Neural cell (in vitro differentiated cells): ENCODE results near the gene ERBB2. TPM values are rescaled to one million over a fixed set of nuclear protein-coding genes. Genes with fewer than 3 reads are reported as not detected.

Experiments used
- H2AFZ ChIP-seq: fragments of 200-600, 300-800 bp; sonication (generic), shearing (Covaris generic); 2 replicates; pipeline ENCODE4 v1.6.0; 2014; ENCODE audit warnings: low read depth, mild to moderate bottlenecking, antibody characterized with exemption, low read length, moderate library complexity
- H3F3A ChIP-seq: fragments of 200-600 bp; shearing (Covaris generic); 2 replicates; pipeline ENCODE4 v1.6.1; 2016; ENCODE audit warnings: mild to moderate bottlenecking, moderate library complexity, mixed read lengths, antibody characterized with exemption, low read length; ENCODE audit not compliant: insufficient read depth, poor library complexity, severe bottlenecking
- H3K27ac ChIP-seq: fragments of 200-600, 300-800 bp; sonication (generic), shearing (Covaris generic); 2 replicates; pipeline ENCODE4 v1.5.1; 2014; ENCODE audit warnings: mild to moderate bottlenecking, low read length, moderate library complexity
- H3K27me3 ChIP-seq: fragments of 300-800, 200-600 bp; sonication (generic), shearing (Covaris generic); 2 replicates; pipeline ENCODE4 v1.6.0; 2014; ENCODE audit warnings: mild to moderate bottlenecking, low read depth, low read length, moderate library complexity; ENCODE audit not compliant: insufficient read depth
- H3K36me3 ChIP-seq: fragments of 300-800, 200-600 bp; sonication (generic), shearing (Covaris generic); 2 replicates; pipeline ENCODE4 v1.5.1; 2014; ENCODE audit warnings: mild to moderate bottlenecking, antibody characterized with exemption, low read length, moderate library complexity; ENCODE audit not compliant: insufficient read depth
- H3K4me2 ChIP-seq: fragments of 300-800, 200-600 bp; sonication (generic), shearing (Covaris generic); 2 replicates; pipeline ENCODE4 v1.6.0; 2014; ENCODE audit warnings: mild to moderate bottlenecking, low read length
- H3K4me3 ChIP-seq: fragments of 300-800, 200-600 bp; sonication (generic), shearing (Covaris generic); 2 replicates; pipeline ENCODE4 v1.5.1; 2014; ENCODE audit warnings: mild to moderate bottlenecking, low read length, moderate library complexity
- H3K79me2 ChIP-seq: fragments of 200-600 bp; shearing (Covaris generic); replicated peaks from 2 replicates; pipeline ENCODE4 v1.6.0; 2014; ENCODE audit warnings: mild to moderate bottlenecking, low read length, moderate library complexity; ENCODE audit not compliant: insufficient read depth
- H3K9ac ChIP-seq: fragments of 300-800, 200-600 bp; sonication (generic), shearing (Covaris generic); 2 replicates; pipeline ENCODE4 v1.6.1; 2016; ENCODE audit warnings: mild to moderate bottlenecking, low read length, mixed read lengths
- H3K9me2 ChIP-seq: fragments of 200-600 bp; shearing (Covaris generic); 2 replicates; pipeline ENCODE4 v1.6.1; 2016; ENCODE audit warnings: mild to moderate bottlenecking, low read length, mixed read lengths; ENCODE audit not compliant: insufficient read depth
- H3K9me3 ChIP-seq: fragments of 200-600, 300-800 bp; sonication (generic), shearing (Covaris generic); 2 replicates; pipeline ENCODE4 v1.6.1; 2016; ENCODE audit warnings: mild to moderate bottlenecking, mixed run types, low read length, moderate library complexity, mixed read lengths
- H4K20me1 ChIP-seq: fragments of 200-600 bp; shearing (Covaris generic); 2 replicates; pipeline ENCODE4 v1.6.1; 2016; ENCODE audit warnings: mild to moderate bottlenecking, mixed run types; ENCODE audit not compliant: insufficient read depth
- CTCF ChIP-seq: fragments of 450-650 bp; IDR thresholded peaks from 2 replicates; pipeline ENCODE4 v1.5.1; 2014; ENCODE audit warnings: antibody characterized with exemption, mild to moderate bottlenecking, moderate library complexity; ENCODE audit not compliant: poor library complexity, severe bottlenecking
- EP300 ChIP-seq: fragments of 450-650 bp; conservative IDR thresholded peaks from 2 replicates; pipeline ENCODE4 v1.6.1; 2014; ENCODE audit warnings: antibody characterized with exemption, mild to moderate bottlenecking, moderate library complexity; ENCODE audit not compliant: poor library complexity, severe bottlenecking
- EZH2 ChIP-seq: fragments of 200-600, 300-800 bp; shearing (Covaris generic), sonication (generic); IDR thresholded peaks from 2 replicates; pipeline ENCODE4 v1.6.1; 2014; ENCODE audit warnings: antibody characterized with exemption, low read length, borderline replicate concordance, mild to moderate bottlenecking; ENCODE audit not compliant: insufficient read depth, poor library complexity, severe bottlenecking
- MXI1 ChIP-seq: fragments of 450-650 bp; conservative IDR thresholded peaks from 2 replicates; pipeline ENCODE4 v1.6.1; 2014; ENCODE audit warnings: antibody characterized with exemption, mild to moderate bottlenecking; ENCODE audit not compliant: poor library complexity, severe bottlenecking
- POLR2AphosphoS5 ChIP-seq: IDR thresholded peaks from 2 replicates; pipeline ENCODE4 v1.6.1; 2012
- RAD21 ChIP-seq: fragments of 450-650 bp; conservative IDR thresholded peaks from 2 replicates; pipeline ENCODE4 v1.6.1; 2014; ENCODE audit warnings: antibody characterized with exemption, mild to moderate bottlenecking, moderate library complexity
- REST ChIP-seq: IDR thresholded peaks from 2 replicates; pipeline ENCODE4 v1.6.1; 2012; ENCODE audit warnings: borderline replicate concordance
- SMC3 ChIP-seq: fragments of 450-650 bp; conservative IDR thresholded peaks from 2 replicates; pipeline ENCODE4 v1.6.1; 2014; ENCODE audit warnings: antibody characterized with exemption, mild to moderate bottlenecking, moderate library complexity; ENCODE audit not compliant: poor library complexity
- TAF1 ChIP-seq: IDR thresholded peaks from 2 replicates; pipeline ENCODE4 v1.6.1; 2012; ENCODE audit warnings: low read depth
- polyA plus RNA-seq: library from polyadenylated mRNA; depleted of rRNA; stranded (reverse); fragments of >200 nt; gene quantifications from 2 replicates; pipeline ENCODE4 v1.2.3, GENCODE V29; 2014

The ERBB2 gene
- polyA plus RNA-seq, 1 donor from 2014 or later, result 16.0 TPM

GRCh38 chr17:39704821-39705551 lies 5.1 kb downstream of the ERBB2 start:
- no peak overlapping the region for H3K4me3 ChIP-seq
- no peaks in the 10 kb centered on the region for H3K79me2 ChIP-seq
- H3K9me3 ChIP-seq, result no peaks in the 10 kb centered on the region
- no peaks in the 10 kb centered on the region for H3K9me2 ChIP-seq
- no peaks in the 10 kb centered on the region for H3K36me3 ChIP-seq
- no peak for TF ChIP-seq REST
- no peak for TF ChIP-seq CTCF
- TF ChIP-seq POLR2AphosphoS5, result no peak
- TF ChIP-seq RAD21, result no peak
- no peak for TF ChIP-seq EZH2
- H4K20me1 ChIP-seq, result no peaks in the 10 kb centered on the region
- H2AFZ ChIP-seq, result no peak overlapping the region
- H3K27ac ChIP-seq, result no peak overlapping the region
- H3F3A ChIP-seq, result no peaks in the 10 kb centered on the region
- no peak overlapping the region for H3K9ac ChIP-seq
- peaks cover 8% of the 10 kb centered on the region for H3K27me3 ChIP-seq
- no peak overlapping the region for H3K4me2 ChIP-seq

GRCh38 chr17:39705786-39706348 lies 6.0 kb downstream of the ERBB2 start:
- H3K9ac ChIP-seq, result no peak overlapping the region
- H3K4me2 ChIP-seq, result no peak overlapping the region
- H3F3A ChIP-seq, result no peaks in the 10 kb centered on the region
- no peak for TF ChIP-seq SMC3
- H3K4me3 ChIP-seq, result no peak overlapping the region
- H2AFZ ChIP-seq, result no peak overlapping the region
- no peaks in the 10 kb centered on the region for H3K36me3 ChIP-seq
- H3K27ac ChIP-seq, result no peak overlapping the region
- H3K79me2 ChIP-seq, result no peaks in the 10 kb centered on the region
- no peaks in the 10 kb centered on the region for H3K27me3 ChIP-seq
- no peaks in the 10 kb centered on the region for H4K20me1 ChIP-seq
- no peaks in the 10 kb centered on the region for H3K9me3 ChIP-seq
- H3K9me2 ChIP-seq, result no peaks in the 10 kb centered on the region

GRCh38 chr17:39706383-39706782 lies 6.5 kb downstream of the ERBB2 start:
- Histone ChIP-seq H3K79me2 (no peaks in the 10 kb centered on the region), H3K4me2 (no peak overlapping the region), H3K4me3 (no peak overlapping the region), H3K9me2 (no peaks in the 10 kb centered on the region), H3K9me3 (no peaks in the 10 kb centered on the region), H2AFZ (no peak overlapping the region), H4K20me1 (no peaks in the 10 kb centered on the region), H3F3A (no peaks in the 10 kb centered on the region), H3K27me3 (no peaks in the 10 kb centered on the region), H3K9ac (no peak overlapping the region), H3K36me3 (no peaks in the 10 kb centered on the region), H3K27ac (no peak overlapping the region)
- no peak for TF ChIP-seq REST
- no peak for TF ChIP-seq CTCF
- no peak for TF ChIP-seq EP300
- TF ChIP-seq MXI1, result no peak
- no peak for TF ChIP-seq RAD21
- no peak for TF ChIP-seq EZH2
- TF ChIP-seq TAF1, result no peak
- no peak for TF ChIP-seq POLR2AphosphoS5
- TF ChIP-seq SMC3, result no peak
